Measurements from ENCODE around the gene GRPEL2.

GRPEL2 gene

DNA sequence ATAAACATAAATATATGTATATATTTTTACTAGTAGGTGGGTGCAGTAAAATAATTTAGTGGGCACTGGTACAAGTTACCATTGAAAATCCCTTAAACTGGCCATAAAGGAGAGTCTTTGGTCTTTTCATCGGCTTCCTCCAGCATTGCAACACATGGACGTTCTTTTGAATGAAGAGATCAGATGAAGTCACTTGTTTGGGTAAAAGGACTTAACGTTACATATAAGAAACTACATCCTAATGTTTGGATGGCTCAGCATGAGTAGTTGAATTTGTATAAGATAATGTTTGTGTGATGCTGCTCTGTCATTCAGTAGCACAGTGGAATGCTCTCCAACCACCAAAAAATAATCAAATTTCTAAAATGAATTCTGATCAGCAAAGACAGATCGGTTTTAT lies 42.1 kb upstream of the GRPEL2 start:
- Histone ChIP-seq H3K79me2 (ENCODE audit: insufficient read depth, low read length) (no peaks in the 10 kb centered on the region), H3F3A (ENCODE audit: insufficient read depth) (no peaks in the 10 kb centered on the region), H3K4me2 (ENCODE audit: low read depth, low read length, poor library complexity, severe bottlenecking) (no peak overlapping the region), H3K9me2 (replicated peaks; ENCODE audit: insufficient read depth, low read length) (no peaks in the 10 kb centered on the region), H3K9me3 (ENCODE audit: insufficient read depth, low read length) (no peaks in the 10 kb centered on the region), H4K20me1 (ENCODE audit: low read depth, low read length) (no peaks in the 10 kb centered on the region), H2AFZ (ENCODE audit: low read depth, low read length, severe bottlenecking) (no peak overlapping the region), H3K27ac (ENCODE audit: low read depth, low read length) (no peak overlapping the region), H3K9ac (ENCODE audit: low read length) (no peak overlapping the region), H3K4me3 (ENCODE audit: insufficient read depth, low read length, poor library complexity, severe bottlenecking) (no peak overlapping the region), H3K27me3 (ENCODE audit: low read length) (no peaks in the 10 kb centered on the region), H3K36me3 (ENCODE audit: low read length) (no peaks in the 10 kb centered on the region)
- no peak for TF ChIP-seq EZH2phosphoT487 (conservative IDR thresholded peaks at IDR 0.05; ENCODE audit: low read length)
- TF ChIP-seq, protein P1, sequence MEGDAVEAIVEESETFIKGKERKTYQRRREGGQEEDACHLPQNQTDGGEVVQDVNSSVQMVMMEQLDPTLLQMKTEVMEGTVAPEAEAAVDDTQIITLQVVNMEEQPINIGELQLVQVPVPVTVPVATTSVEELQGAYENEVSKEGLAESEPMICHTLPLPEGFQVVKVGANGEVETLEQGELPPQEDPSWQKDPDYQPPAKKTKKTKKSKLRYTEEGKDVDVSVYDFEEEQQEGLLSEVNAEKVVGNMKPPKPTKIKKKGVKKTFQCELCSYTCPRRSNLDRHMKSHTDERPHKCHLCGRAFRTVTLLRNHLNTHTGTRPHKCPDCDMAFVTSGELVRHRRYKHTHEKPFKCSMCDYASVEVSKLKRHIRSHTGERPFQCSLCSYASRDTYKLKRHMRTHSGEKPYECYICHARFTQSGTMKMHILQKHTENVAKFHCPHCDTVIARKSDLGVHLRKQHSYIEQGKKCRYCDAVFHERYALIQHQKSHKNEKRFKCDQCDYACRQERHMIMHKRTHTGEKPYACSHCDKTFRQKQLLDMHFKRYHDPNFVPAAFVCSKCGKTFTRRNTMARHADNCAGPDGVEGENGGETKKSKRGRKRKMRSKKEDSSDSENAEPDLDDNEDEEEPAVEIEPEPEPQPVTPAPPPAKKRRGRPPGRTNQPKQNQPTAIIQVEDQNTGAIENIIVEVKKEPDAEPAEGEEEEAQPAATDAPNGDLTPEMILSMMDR (IDR thresholded peaks at IDR 0.05; ENCODE audit: insufficient read depth, low read length, poor library complexity, severe bottlenecking): no peak

- H3F3A ChIP-seq (ENCODE audit: insufficient read depth): no peaks in the 10 kb centered on the region
- no peaks in the 10 kb centered on the region for H4K20me1 ChIP-seq (ENCODE audit: low read depth, low read length)
- no peaks in the 10 kb centered on the region for H3K36me3 ChIP-seq (ENCODE audit: low read length)
- H3K4me3 ChIP-seq (ENCODE audit: insufficient read depth, low read length, poor library complexity, severe bottlenecking): no peak overlapping the region
- no peaks in the 10 kb centered on the region for H3K9me2 ChIP-seq (replicated peaks; ENCODE audit: insufficient read depth, low read length)
- no peak overlapping the region for H3K9ac ChIP-seq (ENCODE audit: low read length)
- H3K9me3 ChIP-seq (ENCODE audit: insufficient read depth, low read length): no peaks in the 10 kb centered on the region
- no peak overlapping the region for H3K27ac ChIP-seq (ENCODE audit: low read depth, low read length)
- no peak overlapping the region for H3K4me2 ChIP-seq (ENCODE audit: low read depth, low read length, poor library complexity, severe bottlenecking)
- no peak overlapping the region for H2AFZ ChIP-seq (ENCODE audit: low read depth, low read length, severe bottlenecking)
- H3K27me3 ChIP-seq (ENCODE audit: low read length): no peaks in the 10 kb centered on the region
- TF ChIP-seq, protein P1 (IDR thresholded peaks at IDR 0.05; ENCODE audit: insufficient read depth, low read length, poor library complexity, severe bottlenecking): no peak
- TF ChIP-seq EZH2phosphoT487 (conservative IDR thresholded peaks at IDR 0.05; ENCODE audit: low read length): no peak
- H3K79me2 ChIP-seq (ENCODE audit: insufficient read depth, low read length): no peaks in the 10 kb centered on the region
Observed at GRCh38 chr5:149304195-149305078, 40.9 kb upstream of the GRPEL2 start.

DNA sequence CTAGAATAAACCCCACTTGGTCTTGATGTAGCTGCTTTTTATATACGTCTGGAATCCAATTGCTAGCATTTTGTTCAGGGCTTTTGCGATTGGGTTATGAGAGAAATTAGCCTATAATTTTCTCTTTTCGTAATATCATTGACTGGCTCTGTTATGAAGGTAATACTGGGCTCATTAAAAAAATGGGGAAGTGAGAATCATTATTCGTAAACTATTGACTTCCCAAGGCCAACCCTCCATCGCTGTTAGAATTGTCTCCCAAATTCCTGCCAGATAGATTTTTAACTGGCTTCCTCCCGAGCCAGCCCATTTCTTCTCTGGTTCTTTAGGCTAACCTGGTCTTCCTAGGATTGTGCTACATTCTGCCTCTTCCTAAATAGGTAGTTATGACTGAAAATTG lies 35.9 kb upstream of the GRPEL2 start:
- no peak overlapping the region for H3K27ac ChIP-seq (ENCODE audit: low read depth, low read length)
- H3K9ac ChIP-seq (ENCODE audit: low read length): no peak overlapping the region

More for the DNA sequence above, 35.9 kb upstream of the GRPEL2 start:
- no peaks in the 10 kb centered on the region for H3F3A ChIP-seq (ENCODE audit: insufficient read depth)
- H3K36me3 ChIP-seq (ENCODE audit: low read length): no peaks in the 10 kb centered on the region
- no peaks in the 10 kb centered on the region for H3K79me2 ChIP-seq (ENCODE audit: insufficient read depth, low read length)
- no peaks in the 10 kb centered on the region for H3K9me3 ChIP-seq (ENCODE audit: insufficient read depth, low read length)
- no peak overlapping the region for H2AFZ ChIP-seq (ENCODE audit: low read depth, low read length, severe bottlenecking)
- H4K20me1 ChIP-seq (ENCODE audit: low read depth, low read length): no peaks in the 10 kb centered on the region
- no peak overlapping the region for H3K4me2 ChIP-seq (ENCODE audit: low read depth, low read length, poor library complexity, severe bottlenecking)
- H3K27me3 ChIP-seq (ENCODE audit: low read length): no peaks in the 10 kb centered on the region
- no peak for TF ChIP-seq EZH2phosphoT487 (conservative IDR thresholded peaks at IDR 0.05; ENCODE audit: low read length)
- TF ChIP-seq, protein P1 (IDR thresholded peaks at IDR 0.05; ENCODE audit: insufficient read depth, low read length, poor library complexity, severe bottlenecking): no peak
- H3K9me2 ChIP-seq (replicated peaks; ENCODE audit: insufficient read depth, low read length): no peaks in the 10 kb centered on the region
- no peak overlapping the region for H3K4me3 ChIP-seq (ENCODE audit: insufficient read depth, low read length, poor library complexity, severe bottlenecking)
